NCI-H1436 treated with DMSO at 0.1 percent for 48 hours (cell line): ENCODE measurements around the gene YAP1.

Experiments used
- DNase-seq: peaks from one replicate; lab custom pipeline; 2025; lab: John Stamatoyannopoulos, UW

YAP1 gene

GRCh38 chr11:102163368-102163767 is 53.1 kb downstream of the YAP1 start:
- DNase-seq = no peak

- DNase-seq = no peak
Measured at GRCh38 chr11:102166175-102167064, 56.2 kb downstream of the YAP1 start.

- no peak for DNase-seq
Measured at GRCh38 chr11:102168481-102168880, 58.2 kb downstream of the YAP1 start.

- no peak for DNase-seq
Measured at GRCh38 chr11:102171101-102171500, 60.9 kb downstream of the YAP1 start.

GRCh38 chr11:102172127-102172848 is 62.0 kb downstream of the YAP1 start:
- no peak for DNase-seq

- no peak for DNase-seq
Measured at GRCh38 chr11:102177126-102177525, 66.9 kb downstream of the YAP1 start.

GRCh38 chr11:102177974-102178631 is 67.9 kb downstream of the YAP1 start:
- DNase-seq = no peak

- no peak for DNase-seq
Measured at GRCh38 chr11:102179371-102179770, 69.1 kb downstream of the YAP1 start.

GRCh38 chr11:102184269-102184987 is 74.2 kb downstream of the YAP1 start:
- no peak for DNase-seq

- DNase-seq = no peak
Measured at GRCh38 chr11:102186551-102187191, 76.4 kb downstream of the YAP1 start.

- DNase-seq = no peak
Measured at GRCh38 chr11:102187416-102188151, 77.3 kb downstream of the YAP1 start.

- no peak for DNase-seq
Measured at GRCh38 chr11:102188488-102188887, 78.2 kb downstream of the YAP1 start.

GRCh38 chr11:102191832-102192231 is 81.6 kb downstream of the YAP1 start:
- DNase-seq = no peak

- DNase-seq = no peak
Measured at GRCh38 chr11:102192349-102193066, 82.3 kb downstream of the YAP1 start.

GRCh38 chr11:102194257-102194656 is 84.0 kb downstream of the YAP1 start:
- DNase-seq = no peak

GRCh38 chr11:102194990-102195389 is 84.7 kb downstream of the YAP1 start:
- no peak for DNase-seq

GRCh38 chr11:102196351-102196750 is 86.1 kb downstream of the YAP1 start:
- DNase-seq = no peak

GRCh38 chr11:102196816-102197215 is 86.6 kb downstream of the YAP1 start:
- no peak for DNase-seq

- DNase-seq = no peak
Measured at GRCh38 chr11:102197670-102198139, 87.5 kb downstream of the YAP1 start.

- no peak for DNase-seq
Measured at GRCh38 chr11:102199673-102200072, 89.4 kb downstream of the YAP1 start.
